ENCODE data around the gene C16orf74.
A peak's percentile ranks its signal among the peaks of the same experiment; 100 is the strongest.

C16orf74 gene

DNA sequence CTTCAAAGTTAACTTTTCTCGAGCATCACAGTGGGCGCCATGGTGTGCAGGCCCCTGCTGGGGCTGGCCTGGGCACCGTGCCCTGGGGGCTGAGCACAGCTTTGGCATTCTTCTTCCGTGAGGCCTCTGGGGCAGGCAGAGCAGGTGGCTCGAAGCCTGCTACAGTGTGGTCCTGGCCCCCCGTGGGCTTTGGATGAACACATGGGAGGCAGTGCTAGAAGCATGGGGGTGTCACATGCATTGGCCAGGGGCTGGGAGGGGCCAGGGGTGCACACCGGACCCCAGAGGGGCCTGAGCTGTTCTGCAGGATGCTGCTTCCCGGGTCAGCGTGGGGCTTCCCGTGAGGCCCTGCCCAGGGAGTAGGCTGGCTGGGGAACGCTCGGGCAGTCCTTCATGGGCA lies 12.1 kb upstream of the C16orf74 start:
- no peak for DNase-seq
- H3K4me2 ChIP-seq (ENCODE audit: low read depth, low read length) = no peak overlapping the region
- H3K27me3 ChIP-seq (replicated peaks; ENCODE audit: insufficient read depth, low read length) = peaks cover 12% of the 10 kb centered on the region

DNA sequence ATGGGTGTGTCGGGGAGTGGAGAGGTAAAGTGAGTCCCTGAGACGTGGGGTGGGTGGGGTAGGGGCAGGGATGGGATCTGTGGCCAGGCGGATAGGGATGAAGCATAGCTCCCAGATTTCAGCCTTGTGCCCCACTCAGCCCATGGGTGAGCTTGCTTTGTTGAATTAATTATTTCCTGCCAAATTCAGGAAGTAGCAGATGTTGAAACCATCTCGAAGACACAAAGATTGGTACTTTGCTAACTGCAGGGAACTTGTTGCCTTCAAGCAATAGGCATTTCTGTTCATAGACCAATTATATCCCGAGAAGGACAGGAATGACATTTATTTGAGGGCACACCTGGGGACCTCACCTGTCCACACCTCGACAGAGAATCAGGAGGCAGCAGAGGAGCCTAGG lies 11.0 kb upstream of the C16orf74 start:
- no peak overlapping the region for H3K27ac ChIP-seq (ENCODE audit: low read length)
- no peak overlapping the region for H3K4me3 ChIP-seq (ENCODE audit: low read length)
- H3K9me3 ChIP-seq (replicated peaks; ENCODE audit: insufficient read depth, low read length) = no peaks in the 10 kb centered on the region
- no peak for DNase-seq
- no peak overlapping the region for H3K4me2 ChIP-seq (ENCODE audit: low read depth, low read length)
- H4K20me1 ChIP-seq (ENCODE audit: insufficient read depth, low read length) = no peaks in the 10 kb centered on the region
- TF ChIP-seq EZH2phosphoT487 (IDR thresholded peaks at IDR 0.05; ENCODE audit: low read length) = no peak
- TF ChIP-seq, protein P1, sequence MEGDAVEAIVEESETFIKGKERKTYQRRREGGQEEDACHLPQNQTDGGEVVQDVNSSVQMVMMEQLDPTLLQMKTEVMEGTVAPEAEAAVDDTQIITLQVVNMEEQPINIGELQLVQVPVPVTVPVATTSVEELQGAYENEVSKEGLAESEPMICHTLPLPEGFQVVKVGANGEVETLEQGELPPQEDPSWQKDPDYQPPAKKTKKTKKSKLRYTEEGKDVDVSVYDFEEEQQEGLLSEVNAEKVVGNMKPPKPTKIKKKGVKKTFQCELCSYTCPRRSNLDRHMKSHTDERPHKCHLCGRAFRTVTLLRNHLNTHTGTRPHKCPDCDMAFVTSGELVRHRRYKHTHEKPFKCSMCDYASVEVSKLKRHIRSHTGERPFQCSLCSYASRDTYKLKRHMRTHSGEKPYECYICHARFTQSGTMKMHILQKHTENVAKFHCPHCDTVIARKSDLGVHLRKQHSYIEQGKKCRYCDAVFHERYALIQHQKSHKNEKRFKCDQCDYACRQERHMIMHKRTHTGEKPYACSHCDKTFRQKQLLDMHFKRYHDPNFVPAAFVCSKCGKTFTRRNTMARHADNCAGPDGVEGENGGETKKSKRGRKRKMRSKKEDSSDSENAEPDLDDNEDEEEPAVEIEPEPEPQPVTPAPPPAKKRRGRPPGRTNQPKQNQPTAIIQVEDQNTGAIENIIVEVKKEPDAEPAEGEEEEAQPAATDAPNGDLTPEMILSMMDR (IDR thresholded peaks at IDR 0.05; ENCODE audit: low read length) = no peak
- TF ChIP-seq EZH2 (optimal IDR thresholded peaks at IDR 0.05; ENCODE audit: low read depth, low read length) = no peak
- no peak overlapping the region for H2AFZ ChIP-seq (ENCODE audit: low read length)
- no peaks in the 10 kb centered on the region for H3K36me3 ChIP-seq (replicated peaks; ENCODE audit: insufficient read depth, low read length)
- no peaks in the 10 kb centered on the region for H3K9me2 ChIP-seq (replicated peaks; ENCODE audit: insufficient read depth, low read length)
- H3F3A ChIP-seq (ENCODE audit: insufficient read depth, low read length) = no peaks in the 10 kb centered on the region
- peaks cover 12% of the 10 kb centered on the region for H3K27me3 ChIP-seq (replicated peaks; ENCODE audit: insufficient read depth, low read length)
- H3K79me2 ChIP-seq (ENCODE audit: low read length) = no peaks in the 10 kb centered on the region
- H3K4me1 ChIP-seq (ENCODE audit: low read length) = no peaks in the 10 kb centered on the region
- no peak overlapping the region for H3K9ac ChIP-seq (ENCODE audit: low read length)

More for the DNA sequence above, 12.1 kb upstream of the C16orf74 start:
- Histone ChIP-seq H3K79me2 (ENCODE audit: low read length) (no peaks in the 10 kb centered on the region), H2AFZ (ENCODE audit: low read length) (no peak overlapping the region), H3K36me3 (replicated peaks; ENCODE audit: insufficient read depth, low read length) (no peaks in the 10 kb centered on the region), H4K20me1 (ENCODE audit: insufficient read depth, low read length) (no peaks in the 10 kb centered on the region), H3K4me3 (ENCODE audit: low read length) (no peak overlapping the region), H3K9me3 (replicated peaks; ENCODE audit: insufficient read depth, low read length) (no peaks in the 10 kb centered on the region), H3F3A (ENCODE audit: insufficient read depth, low read length) (no peaks in the 10 kb centered on the region), H3K9me2 (replicated peaks; ENCODE audit: insufficient read depth, low read length) (no peaks in the 10 kb centered on the region), H3K4me1 (ENCODE audit: low read length) (no peaks in the 10 kb centered on the region), H3K9ac (ENCODE audit: low read length) (no peak overlapping the region), H3K27ac (ENCODE audit: low read length) (no peak overlapping the region)
- TF ChIP-seq EZH2phosphoT487 (IDR thresholded peaks at IDR 0.05; ENCODE audit: low read length) (no peak), EZH2 (optimal IDR thresholded peaks at IDR 0.05; ENCODE audit: low read depth, low read length) (no peak)
- TF ChIP-seq, protein P1 (IDR thresholded peaks at IDR 0.05; ENCODE audit: low read length) = no peak

DNA sequence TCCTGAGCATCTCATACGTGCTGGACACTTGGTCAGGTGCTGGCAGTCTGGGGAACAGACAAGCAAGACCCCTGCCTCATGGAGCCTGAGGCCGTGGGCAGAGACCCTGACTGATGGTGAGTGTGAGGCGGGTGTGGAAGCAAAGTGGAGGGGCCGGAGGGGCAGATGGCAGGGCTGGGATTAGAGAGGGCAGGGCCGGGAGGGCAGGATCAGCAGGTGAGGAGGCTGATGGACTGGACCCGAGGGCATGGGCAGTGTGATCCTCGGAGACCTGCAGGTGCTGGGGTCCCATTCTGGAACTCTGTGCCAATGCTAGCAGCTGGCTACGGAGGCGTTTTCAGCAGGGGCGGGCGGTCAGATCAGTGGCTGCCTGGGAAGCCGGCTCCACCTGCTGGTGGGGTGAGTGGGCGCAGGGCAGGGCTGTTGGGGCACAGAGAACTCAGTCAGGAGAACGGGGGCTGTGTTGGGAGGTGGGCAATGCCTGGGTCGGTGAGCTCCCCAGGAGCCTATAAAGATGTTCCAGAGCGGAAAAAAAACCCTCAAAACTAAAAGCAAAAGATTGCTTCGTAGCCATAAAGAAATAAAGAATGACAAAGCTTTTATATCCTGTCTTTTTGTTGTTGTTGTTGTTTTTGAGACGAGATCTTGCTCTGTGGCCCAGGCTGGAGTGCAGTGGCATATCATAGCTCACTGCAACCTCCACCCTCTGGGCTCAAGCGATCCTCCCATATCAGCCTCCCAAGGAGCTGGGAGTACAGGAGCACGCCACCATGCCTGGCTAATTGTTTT lies 8.9 kb upstream of the C16orf74 start:
- H3K79me2 ChIP-seq (ENCODE audit: low read length) = no peaks in the 10 kb centered on the region
- peaks cover 11% of the 10 kb centered on the region for H3K27me3 ChIP-seq (replicated peaks; ENCODE audit: insufficient read depth, low read length)
- H3K36me3 ChIP-seq (replicated peaks; ENCODE audit: insufficient read depth, low read length) = no peaks in the 10 kb centered on the region
- no peaks in the 10 kb centered on the region for H3F3A ChIP-seq (ENCODE audit: insufficient read depth, low read length)
- no peak overlapping the region for H3K27ac ChIP-seq (ENCODE audit: low read length)
- H4K20me1 ChIP-seq (ENCODE audit: insufficient read depth, low read length) = no peaks in the 10 kb centered on the region
- no peak for DNase-seq
- H3K9me3 ChIP-seq (replicated peaks; ENCODE audit: insufficient read depth, low read length) = no peaks in the 10 kb centered on the region
- H3K9me2 ChIP-seq (replicated peaks; ENCODE audit: insufficient read depth, low read length) = no peaks in the 10 kb centered on the region
- no peaks in the 10 kb centered on the region for H3K4me1 ChIP-seq (ENCODE audit: low read length)
- H3K4me2 ChIP-seq (ENCODE audit: low read depth, low read length) = no peak overlapping the region
- H3K9ac ChIP-seq (ENCODE audit: low read length) = no peak overlapping the region
- no peak overlapping the region for H3K4me3 ChIP-seq (ENCODE audit: low read length)
- no peak overlapping the region for H2AFZ ChIP-seq (ENCODE audit: low read length)
- TF ChIP-seq, protein P1 (IDR thresholded peaks at IDR 0.05; ENCODE audit: low read length) = peak; percentile 39
- TF ChIP-seq EZH2 (optimal IDR thresholded peaks at IDR 0.05; ENCODE audit: low read depth, low read length) = no peak
- TF ChIP-seq EZH2phosphoT487 (IDR thresholded peaks at IDR 0.05; ENCODE audit: low read length) = no peak
